Muscle layer of duodenum (tissue), 2 donors: ENCODE results near the gene PAK1.
"Not testable (repeated sequence)": the region's sequence is repeated elsewhere in the genome, so short reads cannot be mapped to it uniquely, and the experiment has no call there.

Experiments used
- H3K27ac ChIP-seq: one replicate; pipeline ENCODE4 v1.7.0; 2013; ENCODE audit warnings: mild to moderate bottlenecking, low read length
- H3K27me3 ChIP-seq: one replicate; pipeline ENCODE4 v1.7.0; 2013; ENCODE audit warnings: low read depth, mild to moderate bottlenecking, control low read depth, low read length
- H3K36me3 ChIP-seq, 2 donors: one replicate each; pipeline ENCODE4 v1.7.0; 2013; ENCODE audit warnings: low read length in 2 of 2, control low read depth in 1 of 2, mild to moderate bottlenecking in 1 of 2; ENCODE audit not compliant: insufficient read depth in 2 of 2, control insufficient read depth in 1 of 2
- H3K4me1 ChIP-seq, 2 donors: one replicate each; pipeline ENCODE4 v1.7.0; 2013; ENCODE audit warnings: low read length in 2 of 2, mild to moderate bottlenecking in 2 of 2, control low read depth in 1 of 2, moderate library complexity in 1 of 2; ENCODE audit not compliant: insufficient read depth in 2 of 2, control insufficient read depth in 1 of 2
- H3K4me3 ChIP-seq, 2 donors: one replicate each; pipeline ENCODE4 v1.7.0; 2013; ENCODE audit warnings: low read length in 2 of 2, low read depth in 1 of 2, mild to moderate bottlenecking in 1 of 2
- H3K9me3 ChIP-seq, 2 donors: one replicate each; pipeline ENCODE4 v1.7.0; 2013; ENCODE audit warnings: low read length in 2 of 2, control low read depth in 1 of 2, mild to moderate bottlenecking in 1 of 2; ENCODE audit not compliant: control insufficient read depth in 1 of 2
- donor health status: healthy.

Gene PAK1

DNA sequence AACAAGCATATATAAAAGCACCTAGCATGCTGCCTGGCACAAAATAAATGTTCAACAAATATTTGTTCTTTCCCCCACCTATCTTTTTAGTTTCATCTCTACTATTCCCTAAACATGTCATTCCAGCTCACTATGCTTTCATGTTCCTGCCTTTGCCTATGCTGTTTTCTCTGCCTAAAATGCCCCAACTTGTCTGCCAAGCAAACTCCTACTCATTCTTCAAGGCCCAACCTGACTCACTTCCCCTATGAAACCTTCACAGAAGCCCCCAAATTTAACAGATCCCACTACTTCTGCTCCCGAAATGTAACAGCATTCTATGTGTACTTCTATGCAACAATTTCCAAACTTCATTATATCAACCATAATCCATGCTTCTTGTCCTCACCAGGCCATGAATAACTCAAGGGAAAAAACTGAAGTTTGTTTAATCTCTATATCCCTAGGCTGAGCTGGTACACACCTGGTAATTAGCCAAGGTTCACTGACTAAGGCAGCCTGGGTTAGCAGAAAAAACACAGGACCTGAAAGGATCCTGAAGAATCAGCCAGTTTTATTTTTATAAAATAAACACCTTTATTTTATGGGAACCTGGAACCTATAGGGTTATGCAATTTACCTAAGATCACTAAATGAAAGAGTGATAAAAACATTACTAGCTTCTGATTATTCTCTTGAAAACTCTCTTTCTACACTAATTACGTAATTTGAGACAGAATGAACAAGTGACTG lies 72.2 kb downstream of the PAK1 start:
- Histone ChIP-seq H3K27me3 (no peaks in the 10 kb centered on the region), H3K36me3 (no peaks in the 10 kb centered on the region), H3K4me3 (no peak overlapping the region), H3K9me3 (no peaks in the 10 kb centered on the region), H3K4me1 (peaks cover 4 to 9% of the 10 kb centered on the region in 2 donors), H3K27ac (no peak overlapping the region)

DNA sequence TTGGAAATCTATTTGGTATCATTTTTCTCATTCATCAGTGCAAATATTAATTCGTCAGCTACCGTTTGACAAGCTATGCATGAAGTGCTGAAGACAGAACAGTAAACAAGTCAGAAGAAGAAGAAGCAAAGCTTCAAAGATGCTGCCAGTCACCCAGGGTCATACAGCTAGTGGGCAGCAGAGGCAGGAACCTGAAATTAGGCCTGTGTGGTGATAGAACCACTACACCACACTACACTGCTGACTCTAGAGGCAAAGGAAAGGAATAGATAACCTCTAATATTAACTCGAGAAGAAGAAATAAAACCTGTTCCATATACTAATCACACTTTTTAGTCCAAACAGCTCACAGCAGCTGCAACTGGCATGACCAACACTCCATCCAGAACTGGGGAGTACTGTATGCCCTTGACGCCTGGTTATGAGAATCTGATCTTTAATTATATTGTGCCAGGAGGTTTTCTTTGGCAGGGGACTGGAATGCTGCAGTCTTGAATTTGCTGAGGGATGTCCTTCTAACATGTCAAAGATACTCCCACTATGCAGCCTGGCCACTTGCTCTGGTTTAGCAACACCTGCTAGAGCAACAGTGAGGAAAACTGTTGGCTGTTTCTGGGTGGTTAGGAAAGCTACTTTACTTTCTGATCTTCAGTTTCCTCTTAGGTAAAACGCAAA lies 73.0 kb downstream of the PAK1 start:
- Histone ChIP-seq H3K4me1 (peaks cover 7 to 9% of the 10 kb centered on the region in 2 donors), H3K27ac (no peak overlapping the region), H3K36me3 (no peaks in the 10 kb centered on the region), H3K27me3 (no peaks in the 10 kb centered on the region), H3K9me3 (no peaks in the 10 kb centered on the region), H3K4me3 (no peak overlapping the region)

DNA sequence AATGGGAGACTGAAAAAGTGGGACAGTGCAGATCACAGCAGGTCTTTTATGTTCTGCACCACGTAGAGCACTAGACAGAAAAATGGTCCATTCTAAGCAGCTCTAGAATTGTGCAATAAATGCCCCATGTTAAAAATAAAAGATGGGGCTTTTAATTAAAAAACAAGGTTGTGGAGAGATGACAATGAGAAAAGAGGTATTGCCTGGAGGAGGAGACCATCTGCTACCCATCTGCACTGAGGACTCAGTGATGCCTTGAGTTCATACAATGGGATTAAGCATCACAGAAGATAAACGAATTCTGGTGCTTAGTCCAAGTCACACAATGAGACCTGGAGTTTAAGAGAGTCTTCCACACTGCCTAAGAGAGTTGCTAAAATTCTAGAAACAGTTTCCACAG lies 73.6 kb downstream of the PAK1 start:
- Histone ChIP-seq H3K27me3 (no peaks in the 10 kb centered on the region), H3K36me3 (no peaks in the 10 kb centered on the region), H3K9me3 (no peaks in the 10 kb centered on the region), H3K4me1 (peaks cover 7 to 9% of the 10 kb centered on the region in 2 donors), H3K4me3 (no peak overlapping the region), H3K27ac (no peak overlapping the region)

DNA sequence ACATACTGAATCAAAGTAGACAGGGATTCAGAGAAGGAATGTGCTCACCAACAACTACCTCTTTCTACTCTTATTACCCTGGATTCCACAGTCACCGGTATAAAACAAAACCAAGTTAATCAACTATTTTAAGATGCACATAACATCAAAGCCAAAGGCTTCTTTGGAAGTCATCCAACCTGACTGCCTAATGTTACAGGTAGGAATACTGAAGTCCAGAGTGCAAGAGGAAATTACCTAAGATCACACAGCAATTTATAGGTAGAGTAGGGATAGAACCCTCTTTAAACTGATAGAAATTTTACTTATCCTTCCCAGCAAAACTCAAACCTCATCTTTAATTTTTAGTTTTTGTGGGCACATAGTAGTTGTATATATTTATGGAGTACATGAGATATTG lies 76.3 kb downstream of the PAK1 start:
- Histone ChIP-seq H3K27ac (no peak overlapping the region), H3K27me3 (no peaks in the 10 kb centered on the region), H3K9me3 (no peaks in the 10 kb centered on the region), H3K4me1 (peaks cover 9 to 16% of the 10 kb centered on the region in 2 donors), H3K4me3 (no peak overlapping the region), H3K36me3 (no peaks in the 10 kb centered on the region)

DNA sequence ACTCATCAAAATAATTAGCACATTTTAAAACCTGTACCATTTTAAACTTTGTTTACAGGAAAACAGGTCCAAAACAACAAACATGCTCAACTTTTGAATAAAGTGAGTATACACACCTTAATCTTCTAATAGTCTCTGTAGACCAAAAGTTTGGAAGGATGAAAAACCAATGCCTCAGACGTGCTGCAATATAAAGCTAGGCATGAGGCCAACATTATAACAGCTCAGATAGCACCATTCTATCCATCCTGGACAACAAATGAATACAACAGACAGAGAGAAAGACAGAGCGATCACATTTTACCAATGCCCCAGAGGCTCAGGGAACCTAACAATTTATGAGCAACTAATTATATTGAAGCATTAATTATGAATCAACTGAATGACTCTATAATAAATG lies 77.0 kb downstream of the PAK1 start:
- Histone ChIP-seq H3K27me3 (no peaks in the 10 kb centered on the region), H3K27ac (no peak overlapping the region), H3K4me1 (peaks cover 9 to 16% of the 10 kb centered on the region in 2 donors), H3K9me3 (no peaks in the 10 kb centered on the region), H3K4me3 (no peak overlapping the region), H3K36me3 (no peaks in the 10 kb centered on the region)

DNA sequence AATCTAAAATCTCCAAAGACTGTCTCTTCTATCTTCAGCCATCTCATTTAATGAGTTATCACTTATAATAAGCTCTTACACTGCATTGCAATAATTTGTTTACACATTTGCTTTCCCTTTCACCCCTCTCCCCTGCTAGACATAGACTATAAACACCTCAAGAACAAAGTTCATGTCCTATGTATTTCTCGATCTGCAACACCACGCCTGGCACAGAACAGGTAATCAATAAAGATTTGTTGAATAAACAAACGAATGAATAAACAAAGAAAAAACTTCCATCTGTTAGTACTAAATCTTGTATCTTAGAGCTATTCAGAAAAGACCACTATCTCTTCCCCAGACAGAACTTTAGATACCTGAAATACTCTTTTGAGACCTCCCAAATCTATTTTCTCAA lies 77.6 kb downstream of the PAK1 start:
- H3K27me3 ChIP-seq = no peaks in the 10 kb centered on the region
- no peak overlapping the region for H3K4me3 ChIP-seq
- H3K4me1 ChIP-seq = peaks cover 9 to 16% of the 10 kb centered on the region in 2 donors
- no peaks in the 10 kb centered on the region for H3K36me3 ChIP-seq
- H3K9me3 ChIP-seq = no peaks in the 10 kb centered on the region
- no peak overlapping the region for H3K27ac ChIP-seq

DNA sequence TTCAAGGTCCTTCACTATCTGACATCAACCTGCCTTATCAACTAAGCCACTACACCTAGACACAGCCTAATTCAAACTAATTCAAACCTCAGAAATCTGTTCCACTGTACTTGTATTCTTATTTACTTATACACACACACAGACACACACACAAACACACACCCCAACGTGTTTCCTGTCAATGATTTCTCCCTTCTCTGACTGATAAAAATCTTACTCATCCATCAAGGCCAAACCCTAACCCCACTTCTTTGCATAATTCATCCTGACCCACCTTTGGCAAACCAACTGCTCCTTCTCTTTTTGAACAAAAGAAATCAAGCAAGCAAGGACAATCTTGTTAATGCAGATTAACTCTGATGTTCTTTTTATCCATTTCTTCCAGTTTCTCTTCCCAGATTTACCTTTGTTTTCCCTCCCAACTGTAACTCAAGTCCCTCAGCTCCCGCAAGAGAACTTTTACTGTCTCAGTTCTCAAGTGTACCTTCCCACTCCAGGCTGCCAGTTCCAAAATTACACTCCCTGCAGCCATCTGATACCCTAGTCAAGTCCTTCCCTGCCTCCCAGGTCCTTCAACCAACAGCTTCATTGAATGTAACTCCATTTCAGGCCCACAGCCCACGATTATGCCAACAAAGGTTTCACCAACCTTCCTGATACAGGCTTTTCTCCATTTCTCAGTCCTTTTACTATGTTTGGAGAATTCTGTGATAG lies 78.3 kb downstream of the PAK1 start:
- Histone ChIP-seq H3K9me3 (no peaks in the 10 kb centered on the region), H3K36me3 (no peaks in the 10 kb centered on the region), H3K4me1 (peaks cover 9 to 16% of the 10 kb centered on the region in 2 donors), H3K27me3 (no peaks in the 10 kb centered on the region), H3K4me3 (no peak overlapping the region), H3K27ac (no peak overlapping the region)

DNA sequence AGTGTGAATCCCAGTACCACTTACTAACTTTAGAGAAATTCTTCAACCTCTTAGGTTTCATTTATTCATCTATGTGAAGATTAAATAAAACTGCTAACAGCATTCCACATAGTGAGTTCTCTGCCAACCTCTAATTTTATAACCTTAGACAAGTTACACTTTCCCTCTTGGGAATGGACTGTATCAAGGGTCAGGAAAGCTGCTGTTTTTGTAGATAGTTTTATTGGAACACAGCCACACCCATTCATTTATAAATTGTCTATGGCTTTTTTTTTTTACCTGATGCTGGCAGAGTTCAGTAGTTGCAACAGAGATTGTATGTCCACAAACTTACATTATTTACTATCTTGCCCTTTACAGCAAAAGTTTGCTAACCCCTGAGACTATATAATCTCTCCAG lies 81.1 kb downstream of the PAK1 start:
- no peaks in the 10 kb centered on the region for H3K9me3 ChIP-seq
- H3K27me3 ChIP-seq = no peaks in the 10 kb centered on the region
- no peak overlapping the region for H3K4me3 ChIP-seq
- H3K27ac ChIP-seq = no peak overlapping the region
- peaks cover 9 to 16% of the 10 kb centered on the region in 2 donors for H3K4me1 ChIP-seq
- H3K36me3 ChIP-seq = no peaks in the 10 kb centered on the region

DNA sequence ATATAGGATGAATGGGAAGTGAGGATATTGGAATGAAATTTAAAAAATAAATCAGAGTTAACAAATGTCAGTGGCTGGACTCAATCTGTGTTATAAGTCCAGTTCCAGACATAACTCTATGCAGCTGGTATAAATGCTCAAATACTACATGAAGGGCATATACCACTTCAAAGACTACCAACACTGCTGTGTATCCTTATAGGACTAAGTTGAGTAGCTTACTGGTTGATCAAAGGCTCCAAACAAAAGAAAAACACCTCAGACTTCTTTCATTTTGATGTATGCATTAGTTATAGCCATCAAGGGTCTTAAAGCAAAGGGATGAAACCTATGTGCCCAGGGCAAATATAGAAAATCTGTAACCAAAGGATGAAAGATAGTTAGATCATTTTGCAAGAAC lies 86.2 kb downstream of the PAK1 start:
- H3K27ac ChIP-seq = no peak overlapping the region
- H3K4me1 ChIP-seq = peaks cover 0 to 10% of the 10 kb centered on the region in 2 donors
- no peaks in the 10 kb centered on the region for H3K36me3 ChIP-seq
- H3K4me3 ChIP-seq = no peak overlapping the region
- no peaks in the 10 kb centered on the region for H3K27me3 ChIP-seq
- H3K9me3 ChIP-seq = no peaks in the 10 kb centered on the region

DNA sequence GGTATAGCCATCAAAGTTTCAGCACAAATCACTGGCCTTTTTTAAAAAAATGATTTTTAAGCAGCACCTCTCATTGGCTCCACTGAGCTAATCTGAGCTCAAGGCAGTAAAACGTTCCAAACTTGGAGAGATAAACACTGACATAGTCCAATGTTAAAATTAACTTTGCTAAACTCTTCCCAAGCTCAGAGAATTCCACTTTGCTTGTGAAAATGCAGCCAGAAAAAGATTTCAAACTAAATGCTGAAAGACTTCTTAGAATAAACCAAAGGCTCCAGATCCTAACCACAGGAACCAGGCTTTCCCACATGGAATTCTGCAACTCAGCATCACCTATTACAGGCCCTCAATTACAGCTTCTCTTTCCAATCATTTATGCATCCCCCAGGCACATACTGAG lies 87.7 kb downstream of the PAK1 start:
- no peak overlapping the region for H3K27ac ChIP-seq
- H3K27me3 ChIP-seq = no peaks in the 10 kb centered on the region
- H3K4me1 ChIP-seq = peaks cover 3 to 9% of the 10 kb centered on the region in 2 donors
- no peak overlapping the region for H3K4me3 ChIP-seq
- H3K36me3 ChIP-seq = no peaks in the 10 kb centered on the region
- no peaks in the 10 kb centered on the region for H3K9me3 ChIP-seq

DNA sequence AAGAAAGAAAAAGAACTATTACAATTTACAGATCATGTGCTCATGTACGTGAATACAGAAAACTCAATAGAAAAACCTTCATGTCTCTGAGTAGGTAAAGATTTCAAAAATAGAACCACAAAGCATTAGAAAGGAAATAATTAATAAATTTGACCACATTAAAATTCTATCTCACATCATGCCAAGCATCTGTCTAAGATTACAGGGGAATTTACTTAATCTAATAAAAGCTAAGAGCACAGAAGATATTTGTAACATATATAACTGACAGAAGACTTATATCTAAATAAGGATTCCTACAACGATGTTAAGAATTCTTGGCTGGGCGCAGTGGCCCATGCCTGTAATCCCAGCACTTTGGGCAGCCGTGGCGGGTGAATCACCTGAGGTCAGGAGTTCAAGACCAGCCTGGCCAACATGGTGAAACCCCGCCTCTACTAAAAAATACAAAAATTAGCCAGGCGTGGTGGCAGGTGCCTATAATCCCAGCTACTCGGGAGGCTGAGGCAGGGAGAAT lies 88.6 kb downstream of the PAK1 start:
- H3K27ac ChIP-seq, H3K36me3 ChIP-seq, H3K9me3 ChIP-seq, H3K4me1 ChIP-seq, H3K27me3 ChIP-seq, H3K4me3 ChIP-seq: not testable (repeated sequence)
